Adipocyte (in vitro differentiated cells): ENCODE data around the gene TPK1.

ENCODE experiments used
- DNase-seq: peaks from one replicate; pipeline ENCODE4 v3.0.0-alpha.2; 2015; ENCODE audit warnings: low read depth
- H3K27me3 ChIP-seq: replicated peaks from 2 replicates; pipeline ENCODE4 v1.7.0; 2013; ENCODE audit warnings: mild to moderate bottlenecking, low read length, moderate library complexity; ENCODE audit not compliant: control insufficient read depth, insufficient read depth
- H3K36me3 ChIP-seq: 2 replicates; pipeline ENCODE4 v1.7.0; 2013; ENCODE audit warnings: low read length, mild to moderate bottlenecking, moderate library complexity; ENCODE audit not compliant: control insufficient read depth, insufficient read depth, severe bottlenecking
- H3K4me1 ChIP-seq: 2 replicates; pipeline ENCODE4 v1.7.0; 2013; ENCODE audit warnings: mild to moderate bottlenecking, low read length, moderate library complexity; ENCODE audit not compliant: control insufficient read depth, insufficient read depth
- H3K4me3 ChIP-seq: 2 replicates; pipeline ENCODE4 v1.7.0; 2013; ENCODE audit warnings: mild to moderate bottlenecking, low read length, moderate library complexity
- H3K9ac ChIP-seq: 2 replicates; pipeline ENCODE4 v1.7.0; 2013; ENCODE audit warnings: mild to moderate bottlenecking, low read length, moderate library complexity
- H3K9me3 ChIP-seq: 2 replicates; pipeline ENCODE4 v1.7.0; 2013; ENCODE audit warnings: mild to moderate bottlenecking, low read length, moderate library complexity; ENCODE audit not compliant: control insufficient read depth

Gene TPK1

GRCh38 chr7:144500225-144500624, 335.6 kb downstream of the TPK1 start:
- no peak overlapping the region for H3K9ac ChIP-seq
- DNase-seq = no peak
- no peaks in the 10 kb centered on the region for H3K4me1 ChIP-seq
- no peaks in the 10 kb centered on the region for H3K36me3 ChIP-seq
- no peaks in the 10 kb centered on the region for H3K27me3 ChIP-seq
- no peak overlapping the region for H3K4me3 ChIP-seq
- H3K9me3 ChIP-seq = no peaks in the 10 kb centered on the region

- no peak overlapping the region for H3K9ac ChIP-seq
- H3K27me3 ChIP-seq = no peaks in the 10 kb centered on the region
- no peak for DNase-seq
- no peak overlapping the region for H3K4me3 ChIP-seq
- no peaks in the 10 kb centered on the region for H3K4me1 ChIP-seq
- peaks cover 4% of the 10 kb centered on the region for H3K9me3 ChIP-seq
- H3K36me3 ChIP-seq = no peaks in the 10 kb centered on the region
These were observed 338.6 kb downstream of the TPK1 start for GRCh38 chr7:144497282-144497681.

DNA sequence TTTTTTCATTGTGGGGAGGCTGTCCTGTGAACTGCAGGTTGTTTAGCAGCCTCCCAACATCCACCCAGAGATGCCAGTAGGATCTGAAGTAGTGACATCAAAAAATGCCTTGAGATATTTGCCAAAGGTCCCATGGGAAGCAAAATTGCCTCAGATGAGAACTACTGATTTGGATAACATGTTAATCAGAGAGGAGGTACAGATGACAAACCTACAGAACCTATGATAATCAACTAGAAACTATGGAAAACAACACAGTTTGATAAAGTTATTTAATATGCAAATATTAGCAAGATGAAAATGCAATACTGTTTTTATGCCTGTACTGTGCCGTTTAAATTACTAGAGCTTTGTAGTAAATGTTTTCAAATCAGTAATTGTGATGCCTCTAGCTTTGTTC, 341.5 kb downstream of the TPK1 start:
- Histone ChIP-seq H3K9me3 (peaks cover 4% of the 10 kb centered on the region), H3K4me3 (no peak overlapping the region), H3K36me3 (no peaks in the 10 kb centered on the region), H3K4me1 (no peaks in the 10 kb centered on the region), H3K9ac (no peak overlapping the region), H3K27me3 (no peaks in the 10 kb centered on the region)
- no peak for DNase-seq

- Histone ChIP-seq H3K27me3 (no peaks in the 10 kb centered on the region), H3K36me3 (no peaks in the 10 kb centered on the region), H3K9ac (no peak overlapping the region), H3K4me1 (no peaks in the 10 kb centered on the region), H3K4me3 (no peak overlapping the region), H3K9me3 (peaks cover 3% of the 10 kb centered on the region)
- no peak for DNase-seq
These were observed 346.3 kb downstream of the TPK1 start for GRCh38 chr7:144489504-144489903.

- Histone ChIP-seq H3K4me1 (no peaks in the 10 kb centered on the region), H3K9me3 (no peaks in the 10 kb centered on the region), H3K4me3 (no peak overlapping the region), H3K9ac (no peak overlapping the region), H3K36me3 (no peaks in the 10 kb centered on the region), H3K27me3 (no peaks in the 10 kb centered on the region)
- no peak for DNase-seq
These were observed 346.9 kb downstream of the TPK1 start for GRCh38 chr7:144488977-144489376.

- H3K9me3 ChIP-seq = no peaks in the 10 kb centered on the region
- DNase-seq = no peak
- H3K4me1 ChIP-seq = no peaks in the 10 kb centered on the region
- H3K9ac ChIP-seq = no peak overlapping the region
- H3K36me3 ChIP-seq = no peaks in the 10 kb centered on the region
- no peaks in the 10 kb centered on the region for H3K27me3 ChIP-seq
- H3K4me3 ChIP-seq = no peak overlapping the region
These were observed 348.0 kb downstream of the TPK1 start for GRCh38 chr7:144487901-144488300.

GRCh38 chr7:144484445-144484844, 351.4 kb downstream of the TPK1 start:
- Histone ChIP-seq H3K4me1 (no peaks in the 10 kb centered on the region), H3K9ac (no peak overlapping the region), H3K27me3 (no peaks in the 10 kb centered on the region), H3K9me3 (no peaks in the 10 kb centered on the region), H3K36me3 (no peaks in the 10 kb centered on the region), H3K4me3 (no peak overlapping the region)
- DNase-seq = no peak

DNA sequence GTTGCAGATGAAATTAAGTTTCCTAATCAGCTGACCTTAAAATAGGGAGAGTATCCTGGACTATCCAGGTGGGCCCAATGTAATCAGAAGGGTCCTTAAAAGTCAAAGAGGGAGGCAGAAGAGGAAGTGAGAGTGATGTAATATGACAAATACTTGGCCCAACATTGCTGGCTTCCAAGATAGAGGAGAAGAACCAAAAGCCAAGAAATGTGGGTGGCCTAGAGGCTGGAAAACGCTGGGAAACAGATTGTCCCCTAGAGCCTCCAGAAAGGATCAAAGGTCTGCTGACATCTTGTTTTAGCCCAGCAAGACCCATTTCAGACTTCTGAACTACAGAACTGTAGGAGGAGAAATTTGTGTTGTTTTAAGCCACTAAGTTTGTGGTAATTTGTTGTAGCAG, 352.7 kb downstream of the TPK1 start:
- Histone ChIP-seq H3K4me3 (no peak overlapping the region), H3K36me3 (no peaks in the 10 kb centered on the region), H3K9me3 (no peaks in the 10 kb centered on the region), H3K9ac (no peak overlapping the region), H3K27me3 (no peaks in the 10 kb centered on the region), H3K4me1 (no peaks in the 10 kb centered on the region)
- DNase-seq = no peak

- Histone ChIP-seq H3K36me3 (no peaks in the 10 kb centered on the region), H3K4me3 (no peak overlapping the region), H3K9ac (no peak overlapping the region), H3K27me3 (no peaks in the 10 kb centered on the region), H3K9me3 (no peaks in the 10 kb centered on the region), H3K4me1 (no peaks in the 10 kb centered on the region)
- no peak for DNase-seq
These were observed 354.0 kb downstream of the TPK1 start for GRCh38 chr7:144481833-144482232.

GRCh38 chr7:144477348-144477747, 358.5 kb downstream of the TPK1 start:
- Histone ChIP-seq H3K36me3 (no peaks in the 10 kb centered on the region), H3K9ac (no peak overlapping the region), H3K9me3 (no peaks in the 10 kb centered on the region), H3K4me3 (no peak overlapping the region), H3K27me3 (no peaks in the 10 kb centered on the region), H3K4me1 (no peaks in the 10 kb centered on the region)
- no peak for DNase-seq

- Histone ChIP-seq H3K36me3 (no peaks in the 10 kb centered on the region), H3K9me3 (no peaks in the 10 kb centered on the region), H3K4me3 (no peak overlapping the region), H3K4me1 (no peaks in the 10 kb centered on the region), H3K27me3 (no peaks in the 10 kb centered on the region), H3K9ac (no peak overlapping the region)
- DNase-seq = no peak
These were observed 360.8 kb downstream of the TPK1 start for GRCh38 chr7:144474800-144475615.

DNA sequence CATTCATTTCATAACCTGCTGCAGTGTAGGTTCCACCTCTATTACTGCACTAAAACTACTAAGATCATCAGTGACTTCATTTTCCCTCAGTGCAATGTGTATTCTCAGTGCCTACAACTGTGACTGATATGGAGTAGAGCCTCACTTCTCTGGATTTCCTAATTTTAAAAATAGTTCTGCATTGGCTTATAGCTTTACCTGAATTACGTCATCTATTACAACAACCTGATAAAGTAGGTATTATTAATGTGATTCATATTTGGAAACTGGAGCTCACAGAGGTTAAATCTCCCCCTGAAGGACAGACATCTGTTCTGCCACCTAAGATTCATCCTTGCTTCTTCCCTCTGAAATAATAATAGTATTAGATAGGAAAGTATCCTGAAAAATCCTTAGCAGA, 361.5 kb downstream of the TPK1 start:
- no peaks in the 10 kb centered on the region for H3K27me3 ChIP-seq
- H3K9ac ChIP-seq = no peak overlapping the region
- DNase-seq = no peak
- H3K36me3 ChIP-seq = no peaks in the 10 kb centered on the region
- no peaks in the 10 kb centered on the region for H3K9me3 ChIP-seq
- H3K4me1 ChIP-seq = peaks cover 3% of the 10 kb centered on the region
- H3K4me3 ChIP-seq = no peak overlapping the region
